ENCODE results near the gene GOLGA5. TPM values are rescaled to one million over a fixed set of nuclear protein-coding genes. Genes with fewer than 3 reads are reported as not detected.
"Not testable (repeated sequence)": the region's sequence is repeated elsewhere in the genome, so short reads cannot be mapped to it uniquely, and the experiment has no call there.

The GOLGA5 gene
- total RNA-seq, 2 donors from 2014 or later: 32.9 to 49.4 TPM

GRCh38 chr14:92800525-92800924 is 6.4 kb downstream of the GOLGA5 start:
- H3K9ac ChIP-seq (ENCODE audit: low read depth in 2 of 2, low read length in 2 of 2): no peak overlapping the region
- no peaks in the 10 kb centered on the region for H3K27me3 ChIP-seq
- no peaks in the 10 kb centered on the region for H3K4me1 ChIP-seq
- no peaks in the 10 kb centered on the region for H3K36me3 ChIP-seq
- H3K9me3 ChIP-seq: no peaks in the 10 kb centered on the region
- intact Hi-C loops (cut with DNase I): no loop called here
- no peak for DNase-seq
- H3K4me3 ChIP-seq: no peak overlapping the region
- no peak for TF ChIP-seq CTCF (IDR thresholded peaks at IDR 0.05)
- H3K27ac ChIP-seq: no peak overlapping the region

GRCh38 chr14:92801917-92802316 is 7.8 kb downstream of the GOLGA5 start:
- Histone ChIP-seq H3K9ac (ENCODE audit: low read depth in 2 of 2, low read length in 2 of 2) (no peak overlapping the region), H3K27me3 (no peaks in the 10 kb centered on the region), H3K4me1 (no peaks in the 10 kb centered on the region), H3K27ac (no peak overlapping the region), H3K4me3 (no peak overlapping the region), H3K36me3 (no peaks in the 10 kb centered on the region), H3K9me3 (no peaks in the 10 kb centered on the region)
- DNase-seq: no peak
- intact Hi-C loops (cut with DNase I): no loop called here
- no peak for TF ChIP-seq CTCF (IDR thresholded peaks at IDR 0.05)

- no peaks in the 10 kb centered on the region for H3K27me3 ChIP-seq
- H3K9ac ChIP-seq (ENCODE audit: low read depth in 2 of 2, low read length in 2 of 2): no peak overlapping the region
- H3K9me3 ChIP-seq: no peaks in the 10 kb centered on the region
- intact Hi-C loops (cut with DNase I): no loop called here
- H3K4me1 ChIP-seq: no peaks in the 10 kb centered on the region
- no peak overlapping the region for H3K27ac ChIP-seq
- DNase-seq: no peak
- no peaks in the 10 kb centered on the region for H3K36me3 ChIP-seq
- H3K4me3 ChIP-seq: no peak overlapping the region
- TF ChIP-seq CTCF (IDR thresholded peaks at IDR 0.05): no peak
Observed at GRCh38 chr14:92802678-92803077, 8.6 kb downstream of the GOLGA5 start.

- no peaks in the 10 kb centered on the region for H3K27me3 ChIP-seq
- DNase-seq: no peak
- H3K9me3 ChIP-seq: no peaks in the 10 kb centered on the region
- peaks cover 42% of the 10 kb centered on the region for H3K36me3 ChIP-seq
- no peak overlapping the region for H3K9ac ChIP-seq (ENCODE audit: low read depth in 2 of 2, low read length in 2 of 2)
- no peak for TF ChIP-seq CTCF (IDR thresholded peaks at IDR 0.05)
- no peaks in the 10 kb centered on the region for H3K4me1 ChIP-seq
- no peak overlapping the region for H3K4me3 ChIP-seq
- intact Hi-C loops (cut with DNase I): no loop called here
- H3K27ac ChIP-seq: no peak overlapping the region
Observed at GRCh38 chr14:92813201-92813600, 19.1 kb downstream of the GOLGA5 start.

- Histone ChIP-seq H3K9me3 (no peaks in the 10 kb centered on the region), H3K4me1 (no peaks in the 10 kb centered on the region), H3K4me3 (no peak overlapping the region), H3K27ac (no peak overlapping the region), H3K36me3 (peaks cover 31% of the 10 kb centered on the region), H3K27me3 (no peaks in the 10 kb centered on the region), H3K9ac (ENCODE audit: low read depth in 2 of 2, low read length in 2 of 2) (no peak overlapping the region)
- TF ChIP-seq CTCF (IDR thresholded peaks at IDR 0.05): no peak
- no peak for DNase-seq
- intact Hi-C loops (cut with DNase I): no loop called here
Observed at GRCh38 chr14:92819011-92819597, 25.0 kb downstream of the GOLGA5 start.

GRCh38 chr14:92819680-92820535 is 25.8 kb downstream of the GOLGA5 start:
- H3K4me3 ChIP-seq; H3K27ac ChIP-seq; H3K4me1 ChIP-seq; intact Hi-C loops (cut with DNase I); H3K9ac ChIP-seq (ENCODE audit: low read depth in 2 of 2, low read length in 2 of 2); H3K9me3 ChIP-seq; DNase-seq; H3K27me3 ChIP-seq: not testable (repeated sequence)
- H3K36me3 ChIP-seq: peaks cover 36% of the 10 kb centered on the region

GRCh38 chr14:92820536-92820840 is 26.4 kb downstream of the GOLGA5 start:
- H3K9me3 ChIP-seq; H3K9ac ChIP-seq (ENCODE audit: low read depth in 2 of 2, low read length in 2 of 2); H3K27me3 ChIP-seq; H3K27ac ChIP-seq; H3K4me1 ChIP-seq; intact Hi-C loops (cut with DNase I); DNase-seq; H3K4me3 ChIP-seq: not testable (repeated sequence)
- peaks cover 36% of the 10 kb centered on the region for H3K36me3 ChIP-seq

All from colonic mucosa (tissue), 4 donors.